ENCODE measurements around the gene SMG6. TPM values are rescaled to one million over a fixed set of nuclear protein-coding genes. Genes with fewer than 3 reads are reported as not detected.

SMG6 gene
- total and polyA plus RNA-seq, 2 of the 13 experiments (the other 11 are each of a cell fraction or from before 2014, with no cell fraction given), result 4.6 to 14.6 TPM

- TF ChIP-seq ZNF570 (CRISPR knock-in tag; IDR thresholded peaks at IDR 0.05; ENCODE audit: borderline replicate concordance) (no peak), ZNF580 (CRISPR knock-in tag; IDR thresholded peaks at IDR 0.05; ENCODE audit: borderline replicate concordance, low read depth) (peak; percentile 84; the same call in 1 of the 2 replicates), ZKSCAN1 (IDR thresholded peaks at IDR 0.05; ENCODE audit: low read length) (peak; percentile 87), NCOA2 (CRISPR knock-in tag; IDR thresholded peaks at IDR 0.05) (0 out of 2 replicates have a peak, but pooled peaks have one; percentile 36), HDAC1 (CRISPR knock-in tag; IDR thresholded peaks at IDR 0.05) (peak; percentile 59; the same call in 1 of the 2 replicates), RXRA (CRISPR knock-in tag; IDR thresholded peaks at IDR 0.05) (peak; percentile 61), LCORL (IDR thresholded peaks at IDR 0.05) (no peak), LCORL (CRISPR knock-in tag; IDR thresholded peaks at IDR 0.05) (peak; percentile 93), ZNF652 (CRISPR knock-in tag; IDR thresholded peaks at IDR 0.05; ENCODE audit: borderline replicate concordance, low read depth) (peak; percentile 47; the same call in 1 of the 2 replicates), ZNF777 (CRISPR knock-in tag; IDR thresholded peaks at IDR 0.05) (peak; percentile 92), GATAD2A (CRISPR knock-in tag; IDR thresholded peaks at IDR 0.05) (peak; percentile 62), AHDC1 (CRISPR knock-in tag; IDR thresholded peaks at IDR 0.05; ENCODE audit: borderline replicate concordance) (peak; percentile 36; the same call in 1 of the 2 replicates), ZNF891 (CRISPR knock-in tag; IDR thresholded peaks at IDR 0.05) (0 out of 2 replicates have a peak, but pooled peaks have one; percentile 24), MED8 (CRISPR knock-in tag; IDR thresholded peaks at IDR 0.05; ENCODE audit: insufficient replicate concordance) (no peak), TFAP4 (IDR thresholded peaks at IDR 0.05; ENCODE audit: borderline replicate concordance, low read depth) (peak; percentile 82), ZZZ3 (CRISPR knock-in tag; IDR thresholded peaks at IDR 0.05; ENCODE audit: borderline replicate concordance) (no peak), POGK (CRISPR knock-in tag; conservative IDR thresholded peaks at IDR 0.05) (peak; percentile 50; the same call in 1 of the 2 replicates), KLF6 (CRISPR knock-in tag; IDR thresholded peaks at IDR 0.05) (no peak; the same call in 1 of the 2 replicates)
- TF ChIP-seq, protein P1, sequence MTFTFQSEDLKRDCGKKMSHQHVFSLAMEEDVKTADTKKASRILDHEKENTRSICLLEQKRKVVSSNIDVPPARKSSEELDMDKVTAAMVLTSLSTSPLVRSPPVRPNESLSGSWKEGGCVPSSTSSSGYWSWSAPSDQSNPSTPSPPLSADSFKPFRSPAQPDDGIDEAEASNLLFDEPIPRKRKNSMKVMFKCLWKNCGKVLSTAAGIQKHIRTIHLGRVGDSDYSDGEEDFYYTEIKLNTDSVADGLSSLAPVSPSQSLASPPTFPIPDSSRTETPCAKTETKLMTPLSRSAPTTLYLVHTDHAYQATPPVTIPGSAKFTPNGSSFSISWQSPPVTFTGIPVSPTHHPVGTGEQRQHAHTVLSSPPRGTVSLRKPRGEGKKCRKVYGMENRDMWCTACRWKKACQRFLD (CRISPR knock-in tag; IDR thresholded peaks at IDR 0.05; ENCODE audit: borderline replicate concordance), result no peak
- TF ChIP-seq, protein P2, sequence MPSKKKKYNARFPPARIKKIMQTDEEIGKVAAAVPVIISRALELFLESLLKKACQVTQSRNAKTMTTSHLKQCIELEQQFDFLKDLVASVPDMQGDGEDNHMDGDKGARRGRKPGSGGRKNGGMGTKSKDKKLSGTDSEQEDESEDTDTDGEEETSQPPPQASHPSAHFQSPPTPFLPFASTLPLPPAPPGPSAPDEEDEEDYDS (CRISPR knock-in tag; IDR thresholded peaks at IDR 0.05), result peak; percentile 48; the same call in 1 of the 2 replicates
These were observed 208.6 kb downstream of the SMG6 start (continued) for GRCh38 chr17:2094891-2095535.

Data from HepG2 (cell line).